Measurements from ENCODE around the gene AMOT.
"Not testable (repeated sequence)": the region's sequence is repeated elsewhere in the genome, so short reads cannot be mapped to it uniquely, and the experiment has no call there.

The AMOT gene, protein sequence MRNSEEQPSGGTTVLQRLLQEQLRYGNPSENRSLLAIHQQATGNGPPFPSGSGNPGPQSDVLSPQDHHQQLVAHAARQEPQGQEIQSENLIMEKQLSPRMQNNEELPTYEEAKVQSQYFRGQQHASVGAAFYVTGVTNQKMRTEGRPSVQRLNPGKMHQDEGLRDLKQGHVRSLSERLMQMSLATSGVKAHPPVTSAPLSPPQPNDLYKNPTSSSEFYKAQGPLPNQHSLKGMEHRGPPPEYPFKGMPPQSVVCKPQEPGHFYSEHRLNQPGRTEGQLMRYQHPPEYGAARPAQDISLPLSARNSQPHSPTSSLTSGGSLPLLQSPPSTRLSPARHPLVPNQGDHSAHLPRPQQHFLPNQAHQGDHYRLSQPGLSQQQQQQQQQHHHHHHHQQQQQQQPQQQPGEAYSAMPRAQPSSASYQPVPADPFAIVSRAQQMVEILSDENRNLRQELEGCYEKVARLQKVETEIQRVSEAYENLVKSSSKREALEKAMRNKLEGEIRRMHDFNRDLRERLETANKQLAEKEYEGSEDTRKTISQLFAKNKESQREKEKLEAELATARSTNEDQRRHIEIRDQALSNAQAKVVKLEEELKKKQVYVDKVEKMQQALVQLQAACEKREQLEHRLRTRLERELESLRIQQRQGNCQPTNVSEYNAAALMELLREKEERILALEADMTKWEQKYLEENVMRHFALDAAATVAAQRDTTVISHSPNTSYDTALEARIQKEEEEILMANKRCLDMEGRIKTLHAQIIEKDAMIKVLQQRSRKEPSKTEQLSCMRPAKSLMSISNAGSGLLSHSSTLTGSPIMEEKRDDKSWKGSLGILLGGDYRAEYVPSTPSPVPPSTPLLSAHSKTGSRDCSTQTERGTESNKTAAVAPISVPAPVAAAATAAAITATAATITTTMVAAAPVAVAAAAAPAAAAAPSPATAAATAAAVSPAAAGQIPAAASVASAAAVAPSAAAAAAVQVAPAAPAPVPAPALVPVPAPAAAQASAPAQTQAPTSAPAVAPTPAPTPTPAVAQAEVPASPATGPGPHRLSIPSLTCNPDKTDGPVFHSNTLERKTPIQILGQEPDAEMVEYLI

GRCh38 chrX:112840382-112841113, at the start of gene AMOT:
Gene AMOT, minus strand, starts transcription at chrX:112840831. Its CDS starts 17,705 bp downstream, at chrX:112823126.
- peak in 1 of 2 experiments; percentile 15 for DNase-seq

DNA sequence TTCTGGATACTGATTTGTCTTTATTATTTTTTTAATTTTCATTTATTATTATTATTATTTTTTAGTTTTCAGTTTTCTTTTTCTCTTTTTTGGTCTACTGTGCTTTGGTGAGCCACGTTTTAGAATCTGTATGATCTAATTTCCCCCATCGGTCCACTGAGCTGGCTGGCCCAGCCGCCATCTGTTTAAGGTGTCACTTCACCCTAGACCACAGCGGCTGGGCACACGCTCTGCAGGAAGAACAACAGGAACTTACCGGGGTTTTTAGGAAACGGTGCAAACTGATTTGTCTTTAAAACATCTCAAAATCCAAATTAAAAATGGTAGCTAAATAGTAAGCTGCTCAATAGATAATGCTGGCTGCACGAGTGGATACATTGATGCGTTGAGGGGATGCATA, 48.8 kb upstream of the AMOT start:
- no peak for DNase-seq

DNA sequence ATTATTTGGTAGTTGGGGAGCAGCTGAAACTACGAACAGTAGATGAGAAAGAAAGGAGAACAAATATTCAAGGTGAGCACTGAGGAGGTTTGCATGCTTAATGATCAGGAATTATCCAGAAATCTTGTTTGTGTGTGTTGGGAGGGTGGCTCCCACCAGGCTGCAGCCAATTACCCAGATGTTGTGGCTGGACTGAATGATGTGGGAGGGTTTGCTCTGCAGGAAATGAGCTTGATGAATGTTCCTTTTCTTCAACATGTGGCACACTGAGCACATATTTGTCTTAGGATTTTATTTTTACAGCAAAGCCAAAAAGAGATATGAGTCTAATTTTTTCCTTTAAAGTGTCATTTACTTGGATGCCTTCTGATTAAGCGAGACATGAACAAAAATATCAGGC, 48.3 kb upstream of the AMOT start:
- DNase-seq, result no peak

DNA sequence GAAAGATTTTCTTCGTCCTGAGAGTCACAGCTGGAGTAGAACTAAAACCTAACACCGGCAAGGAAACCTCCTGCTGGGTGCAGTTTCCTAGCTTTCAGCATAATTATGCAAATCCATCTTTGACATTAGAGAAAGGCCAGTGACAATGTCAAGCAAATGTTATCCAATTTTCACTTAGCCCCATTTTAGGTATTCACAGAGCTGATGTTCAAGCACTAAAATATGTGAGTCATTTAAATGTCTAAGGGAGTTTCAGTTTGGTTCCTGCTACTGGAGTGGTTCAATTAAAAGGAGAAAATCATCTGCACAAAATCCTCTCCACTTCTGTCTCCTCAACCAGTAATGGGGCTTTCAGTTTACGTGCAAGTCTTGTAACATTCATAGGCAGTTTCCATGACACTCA, 37.1 kb upstream of the AMOT start:
- DNase-seq, result no peak

- DNase-seq, result no peak
Measured at GRCh38 chrX:112874614-112875013, 34.0 kb upstream of the AMOT start.

DNA sequence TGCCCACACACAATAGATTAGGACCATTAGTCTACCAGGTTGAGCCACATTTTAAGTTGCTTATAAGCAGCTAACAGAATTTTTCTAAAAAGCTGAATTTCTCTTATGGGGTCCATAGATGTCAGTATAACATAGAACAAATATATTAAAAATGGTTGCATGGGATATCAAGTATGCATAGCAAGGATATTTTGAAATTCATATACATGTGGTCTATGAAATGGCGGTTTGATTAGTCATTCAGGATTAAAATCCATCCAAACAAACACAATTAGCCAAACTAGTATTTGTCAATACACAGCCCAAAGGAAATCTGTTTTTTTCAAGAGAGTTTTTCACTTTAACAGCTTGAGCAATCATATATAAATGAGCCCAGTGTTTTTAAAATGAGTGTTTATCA, 33.5 kb upstream of the AMOT start:
- no peak for DNase-seq

- no peak for DNase-seq
Measured at GRCh38 chrX:112868586-112868985, 28.0 kb upstream of the AMOT start.

- no peak for DNase-seq
Measured at GRCh38 chrX:112867570-112867969, 26.9 kb upstream of the AMOT start.

GRCh38 chrX:112866175-112866574, 25.5 kb upstream of the AMOT start:
- no peak for DNase-seq

DNA sequence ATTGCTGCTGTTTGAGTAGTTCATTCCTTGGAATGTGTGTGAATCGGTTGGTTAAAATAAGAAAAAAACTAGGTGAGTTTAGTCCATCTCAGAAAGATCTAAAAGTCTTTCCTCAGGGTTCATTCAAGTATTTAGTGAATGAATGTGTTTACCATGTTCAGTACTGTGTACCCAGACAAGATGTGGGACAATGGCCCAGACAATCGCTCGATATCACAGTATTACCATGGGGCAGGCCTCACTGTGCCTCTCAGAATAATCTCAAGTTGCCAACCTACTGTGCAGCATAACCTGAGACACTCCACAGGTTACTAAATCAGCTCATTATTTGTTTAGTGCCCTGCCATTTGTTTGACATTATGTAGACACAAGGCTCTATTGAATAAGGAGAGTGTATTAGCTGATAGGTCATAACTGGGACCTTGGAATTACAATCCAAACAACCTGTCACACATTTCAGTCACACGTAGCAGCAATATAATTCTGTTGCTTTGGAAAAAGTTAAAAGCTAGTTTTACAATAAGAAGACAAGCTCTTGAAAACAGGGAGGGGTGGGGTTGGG, 24.9 kb upstream of the AMOT start:
- no peak for DNase-seq

DNA sequence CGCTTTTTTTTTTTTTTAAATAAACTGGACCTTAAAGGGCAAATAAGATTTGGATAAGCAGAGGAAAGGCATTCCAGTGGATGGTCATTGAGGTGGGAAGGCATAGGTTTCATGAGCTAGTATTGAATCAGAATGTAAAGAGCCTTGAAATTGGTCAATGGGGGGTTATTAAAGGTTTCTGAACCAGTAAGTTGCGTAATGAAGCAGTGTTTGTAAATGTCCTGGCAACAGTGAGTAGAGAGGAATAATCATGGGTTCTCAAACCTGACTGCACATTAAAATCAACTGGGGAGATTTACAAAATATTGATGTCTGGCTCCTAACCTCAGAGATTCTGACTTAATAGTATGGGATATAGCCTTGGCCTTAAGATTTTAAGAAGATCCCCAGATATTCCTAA, 23.2 kb upstream of the AMOT start:
- no peak for DNase-seq

GRCh38 chrX:112857478-112857878, 16.8 kb upstream of the AMOT start:
- no peak for DNase-seq

GRCh38 chrX:112854901-112855300, 14.3 kb upstream of the AMOT start:
- DNase-seq, result not testable (repeated sequence)

GRCh38 chrX:112852851-112853250, 12.2 kb upstream of the AMOT start:
- DNase-seq, result no peak

- no peak for DNase-seq
Measured at GRCh38 chrX:112851806-112852205, 11.2 kb upstream of the AMOT start.

DNA sequence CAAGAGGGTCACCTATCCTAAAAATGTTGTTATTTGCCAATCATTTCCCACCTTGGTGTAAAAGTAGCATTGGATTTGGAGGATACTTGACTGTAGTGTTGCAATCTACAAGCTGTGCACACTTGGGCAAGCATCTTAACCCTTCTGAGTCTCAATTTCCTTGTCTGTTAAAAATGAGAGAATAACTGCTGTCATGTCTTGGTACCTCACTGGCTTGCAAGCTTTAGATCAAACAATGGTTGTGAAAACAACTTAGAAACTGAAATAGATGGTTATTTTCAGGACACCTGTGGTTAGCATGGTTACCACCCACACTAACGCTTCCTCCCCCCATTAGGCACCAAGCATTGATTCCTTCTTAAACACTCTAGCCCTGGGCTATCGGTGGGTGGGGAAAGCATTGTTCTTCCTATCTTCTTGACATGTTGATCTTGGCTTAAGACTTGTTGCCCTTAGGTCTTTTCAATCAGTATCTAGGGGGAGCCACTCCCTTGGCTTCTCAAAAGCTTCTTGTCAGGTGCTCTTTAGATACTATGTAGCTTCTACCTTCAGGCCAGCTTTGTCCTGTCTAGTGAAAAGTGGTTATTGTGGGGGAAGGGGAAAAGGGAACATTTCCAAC, 10.6 kb upstream of the AMOT start:
- DNase-seq, result no peak

- no peak for DNase-seq
Measured at GRCh38 chrX:112849016-112849415, 8.4 kb upstream of the AMOT start.

DNA sequence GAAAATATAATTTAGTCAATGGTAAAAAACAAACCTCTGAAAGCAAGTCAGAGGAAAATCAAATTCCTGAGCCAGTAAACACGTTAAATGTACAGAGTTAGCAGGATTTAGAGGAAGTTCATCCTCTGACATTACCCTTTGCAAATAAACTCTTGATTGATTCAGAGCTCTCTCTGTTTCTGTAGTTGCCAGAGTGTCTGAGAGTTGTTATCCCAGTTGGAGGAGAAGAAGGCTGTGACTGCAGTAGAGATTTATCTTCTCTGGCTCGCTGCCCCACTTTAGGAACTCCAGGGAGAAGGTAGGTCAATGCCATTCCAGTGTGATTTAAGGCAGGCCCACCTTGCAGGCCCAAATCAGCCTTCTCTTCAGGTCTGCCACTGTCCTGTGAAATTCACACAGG, 6.2 kb upstream of the AMOT start:
- no peak for DNase-seq

GRCh38 chrX:112846187-112846586, 5.6 kb upstream of the AMOT start:
- DNase-seq, result no peak

- no peak for DNase-seq
Measured at GRCh38 chrX:112844250-112844649, 3.6 kb upstream of the AMOT start.

DNA sequence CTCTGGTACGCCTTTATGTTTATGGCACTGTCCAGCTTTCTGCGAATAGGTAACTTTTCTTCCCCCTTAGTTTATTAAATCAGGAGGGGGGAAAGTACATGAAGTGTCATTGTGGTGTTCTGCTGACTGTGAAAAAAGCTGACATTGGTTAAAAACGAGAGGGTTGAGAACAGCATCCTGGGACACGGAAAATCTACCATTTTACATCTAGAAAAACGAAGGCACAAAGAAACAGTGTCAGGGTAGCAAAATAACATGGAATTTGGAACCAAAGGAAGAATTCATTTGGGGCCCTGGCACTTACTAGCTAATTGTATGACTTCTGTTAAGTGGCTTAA, 1.2 kb upstream of the AMOT start:
- no peak for DNase-seq

- DNase-seq, result peak; percentile 35 to 72
Measured at GRCh38 chrX:112841114-112841819, 636 bp upstream of the AMOT start.
